GM12878 (cell line): ENCODE results near the gene CST6.

ENCODE experiments used
- ATF3 ChIP-seq: IDR thresholded peaks from 2 replicates; pipeline ENCODE4 v1.6.1; 2011; ENCODE audit warnings: low read depth, mild to moderate bottlenecking, low read length, moderate library complexity, borderline replicate concordance; ENCODE audit errors: extremely low read depth
- CHD1 ChIP-seq: IDR thresholded peaks from 2 replicates; pipeline ENCODE4 v1.6.1; 2012; ENCODE audit warnings: low read depth, low read length, improper control_type of control experiment
- CREB1 ChIP-seq: IDR thresholded peaks from 2 replicates; pipeline ENCODE4 v1.6.1; 2012; ENCODE audit warnings: low read depth, mild to moderate bottlenecking, inconsistent platforms
- CTCF ChIP-seq, 3 experiments: IDR thresholded peaks in 2 of 3; conservative IDR thresholded peaks in 1 of 3; 2 replicates each; pipeline ENCODE4 v1.5.1; 2011; ENCODE audit warnings: low read depth in 3 of 3, low read length in 3 of 3, mild to moderate bottlenecking in 3 of 3, control low read depth in 2 of 3, moderate library complexity in 2 of 3, inconsistent platforms in 1 of 3, mixed read lengths in 1 of 3; ENCODE audit not compliant: control insufficient read depth in 2 of 3, insufficient read depth in 1 of 3; ENCODE audit errors: extremely low read depth in 1 of 3
- EP300 ChIP-seq, 2 experiments: fragments of 150-350 bp in 1 of 2; IDR thresholded peaks; 2 replicates each; pipeline ENCODE4 v1.6.1; 2011 to 2012; ENCODE audit warnings: low read depth in 2 of 2, low read length in 2 of 2, borderline replicate concordance in 1 of 2, improper control_type of control experiment in 1 of 2, inconsistent platforms in 1 of 2; ENCODE audit not compliant: control insufficient read depth in 1 of 2
- FOXK2 ChIP-seq: fragments of 450-650 bp; IDR thresholded peaks from 2 replicates; pipeline ENCODE4 v1.6.1; 2017; ENCODE audit warnings: mild to moderate bottlenecking, moderate library complexity
- MXI1 ChIP-seq: fragments of 150-350 bp; IDR thresholded peaks from 2 replicates; pipeline ENCODE4 v1.6.1; 2011; ENCODE audit warnings: low read depth, mild to moderate bottlenecking, inconsistent platforms, low read length, improper control_type of control experiment
- MYC ChIP-seq: IDR thresholded peaks from 2 replicates; pipeline ENCODE4 v1.6.1; 2011; ENCODE audit warnings: mild to moderate bottlenecking, low read length, moderate library complexity, inconsistent platforms; ENCODE audit not compliant: insufficient read depth, insufficient replicate concordance, insufficient read length, severe bottlenecking
- PBX3 ChIP-seq: IDR thresholded peaks from 2 replicates; pipeline ENCODE4 v1.6.1; 2011; ENCODE audit warnings: mild to moderate bottlenecking, low read depth, low read length, moderate library complexity; ENCODE audit not compliant: insufficient replicate concordance
- SIN3A ChIP-seq: IDR thresholded peaks from 2 replicates; pipeline ENCODE4 v1.6.1; 2012; ENCODE audit warnings: low read depth, low read length, improper control_type of control experiment
- SMC3 ChIP-seq: IDR thresholded peaks from 2 replicates; pipeline ENCODE4 v1.6.1; 2011; ENCODE audit warnings: low read length, improper control_type of control experiment, borderline replicate concordance
- ZNF384 ChIP-seq: IDR thresholded peaks from 2 replicates; pipeline ENCODE4 v1.6.1; 2012; ENCODE audit warnings: low read depth, mild to moderate bottlenecking, low read length, improper control_type of control experiment, borderline replicate concordance
- TF ChIP-seq, protein P1 (sequence below): IDR thresholded peaks from 2 replicates; pipeline ENCODE4 v1.6.1; 2012; ENCODE audit warnings: low read depth, low read length, improper control_type of control experiment

DNA sequence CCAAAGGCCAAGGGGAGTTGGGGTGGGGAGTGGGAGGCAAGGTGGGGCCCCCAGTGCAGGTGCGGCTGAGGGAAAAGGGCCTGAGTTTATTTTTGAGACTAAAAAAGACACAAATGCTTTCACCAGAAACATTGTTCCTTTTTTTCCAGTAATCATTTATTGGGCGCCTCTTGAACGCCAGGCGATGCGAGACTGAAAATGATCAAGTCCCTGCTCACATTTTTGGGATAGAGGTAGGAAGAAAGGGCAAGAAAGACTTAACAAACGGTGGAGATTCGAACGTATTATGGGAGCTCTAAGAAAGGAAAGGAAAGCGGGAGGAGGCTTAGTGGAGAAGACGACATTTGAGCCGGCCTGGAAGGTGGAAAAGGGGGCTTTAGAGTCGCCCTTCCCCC is 39.6 kb downstream of the CST6 start:
- TF ChIP-seq MYC = no peak
- no peak for TF ChIP-seq PBX3
- TF ChIP-seq CTCF (IDR thresholded peaks at IDR 0.05 in 2 of 3, conservative IDR thresholded peaks at IDR 0.05 in 1 of 3; ENCODE audit: control insufficient read depth in 2 of 3, extremely low read depth in 1 of 3, insufficient read depth in 1 of 3, low read depth in 3 of 3, low read length in 3 of 3) = no peak
- TF ChIP-seq CREB1 = no peak
- TF ChIP-seq ZNF384 = no peak
- TF ChIP-seq, protein P1, sequence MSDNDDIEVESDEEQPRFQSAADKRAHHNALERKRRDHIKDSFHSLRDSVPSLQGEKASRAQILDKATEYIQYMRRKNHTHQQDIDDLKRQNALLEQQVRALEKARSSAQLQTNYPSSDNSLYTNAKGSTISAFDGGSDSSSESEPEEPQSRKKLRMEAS = no peak
- TF ChIP-seq SIN3A = no peak
- TF ChIP-seq CHD1 = no peak
- no peak for TF ChIP-seq MXI1
- no peak for TF ChIP-seq SMC3
- no peak for TF ChIP-seq EP300 (IDR thresholded peaks at IDR 0.05; ENCODE audit: borderline replicate concordance in 1 of 2, control insufficient read depth in 1 of 2, low read depth in 2 of 2, low read length in 2 of 2)
- no peak for TF ChIP-seq ATF3
- no peak for TF ChIP-seq FOXK2
